Fibroblast of lung (primary cell): ENCODE results near the gene PSME3IP1. TPM values are rescaled to one million over a fixed set of nuclear protein-coding genes. Genes with fewer than 3 reads are reported as not detected.

ENCODE experiments used
- DNase-seq, 2 donors: peaks; one replicate each; pipeline versions ENCODE4 v3.0.0 to v3.0.0-alpha.2; 2010; ENCODE audit warnings: low read depth in 2 of 2
- H2AFZ ChIP-seq: 2 replicates; pipeline ENCODE4 v1.5.1; 2012; ENCODE audit warnings: low read length, control low read depth, inconsistent platforms
- H3K27ac ChIP-seq: 2 replicates; pipeline ENCODE4 v1.5.1; 2011; ENCODE audit warnings: low read length, control low read depth; ENCODE audit not compliant: insufficient read depth
- H3K27me3 ChIP-seq: 2 replicates; pipeline ENCODE4 v1.5.1; 2011; ENCODE audit warnings: mild to moderate bottlenecking, low read length; ENCODE audit not compliant: control insufficient read depth, insufficient read depth
- H3K36me3 ChIP-seq: 2 replicates; pipeline ENCODE4 v1.5.1; 2011; ENCODE audit warnings: low read length; ENCODE audit not compliant: control insufficient read depth, insufficient read depth
- H3K4me1 ChIP-seq: 2 replicates; pipeline ENCODE4 v1.5.1; 2011; ENCODE audit warnings: low read length; ENCODE audit not compliant: control insufficient read depth, insufficient read depth; ENCODE audit errors: extremely low read depth
- H3K4me2 ChIP-seq: 2 replicates; pipeline ENCODE4 v1.5.1; 2011; ENCODE audit warnings: low read length, control low read depth; ENCODE audit not compliant: insufficient read depth; ENCODE audit errors: extremely low read depth
- H3K4me3 ChIP-seq, 4 experiments: fragments of 200-600 bp in 1 of 4; sonication (generic) in 1 of 4; replicated peaks in 1 of 4; 2 replicates each; pipeline ENCODE4 v1.5.1; 2011 to 2016; ENCODE audit warnings: low read length in 4 of 4, low read depth in 3 of 4, mild to moderate bottlenecking in 3 of 4, control low read depth in 2 of 4, inconsistent platforms in 1 of 4, mixed read lengths in 1 of 4; ENCODE audit not compliant: insufficient read depth in 1 of 4; ENCODE audit errors: control extremely low read depth in 1 of 4
- H3K79me2 ChIP-seq: 2 replicates; pipeline ENCODE4 v1.5.1; 2012; ENCODE audit warnings: mild to moderate bottlenecking, low read length, inconsistent platforms; ENCODE audit not compliant: control insufficient read depth, insufficient read depth
- H3K9ac ChIP-seq: 2 replicates; pipeline ENCODE4 v1.5.1; 2011; ENCODE audit warnings: mild to moderate bottlenecking, low read length, control low read depth; ENCODE audit not compliant: insufficient read depth
- H3K9me3 ChIP-seq: 2 replicates; pipeline ENCODE4 v1.5.1; 2012; ENCODE audit warnings: low read depth, low read length; ENCODE audit not compliant: control insufficient read depth, insufficient read depth
- H4K20me1 ChIP-seq: 2 replicates; pipeline ENCODE4 v1.5.1; 2011; ENCODE audit warnings: low read length; ENCODE audit not compliant: control insufficient read depth, insufficient read depth; ENCODE audit errors: extremely low read depth
- EZH2 ChIP-seq: IDR thresholded peaks from 2 replicates; pipeline ENCODE4 v1.5.1; 2012; ENCODE audit warnings: low read length, control low read depth, mild to moderate bottlenecking; ENCODE audit errors: missing control alignments
- polyA plus RNA-seq, 2 donors: library from polyadenylated mRNA; depleted of rRNA in 1 of 2; stranded (reverse) in 1 of 2; unstranded in 1 of 2; fragments of >200 nt; gene quantifications; 2 replicates each; pipeline ENCODE4 v1.2.1, GENCODE V29; 2011 to 2012; ENCODE audit warnings: missing spikeins in 1 of 2
- total RNA-seq: library from RNA; depleted of rRNA; stranded (reverse); fragments of >200 nt; gene quantifications from 2 replicates; pipeline ENCODE4 v1.2.1, GENCODE V29; 2014
- TF ChIP-seq, protein P1 (sequence below), 2 donors: IDR thresholded peaks in 1 of 2; conservative IDR thresholded peaks in 1 of 2; 1 replicate in 1 of 2; 2 replicates in 1 of 2; pipeline ENCODE4 v1.5.1; 2011 to 2012; ENCODE audit warnings: low read length in 2 of 2, control low read depth in 1 of 2, inconsistent platforms in 1 of 2, low read depth in 1 of 2, mild to moderate bottlenecking in 1 of 2

The PSME3IP1 gene
- total and polyA plus RNA-seq, 2 donors (not counting 1 experiment from before 2014, with no cell fraction given), result 55.5 to 64.6 TPM

DNA sequence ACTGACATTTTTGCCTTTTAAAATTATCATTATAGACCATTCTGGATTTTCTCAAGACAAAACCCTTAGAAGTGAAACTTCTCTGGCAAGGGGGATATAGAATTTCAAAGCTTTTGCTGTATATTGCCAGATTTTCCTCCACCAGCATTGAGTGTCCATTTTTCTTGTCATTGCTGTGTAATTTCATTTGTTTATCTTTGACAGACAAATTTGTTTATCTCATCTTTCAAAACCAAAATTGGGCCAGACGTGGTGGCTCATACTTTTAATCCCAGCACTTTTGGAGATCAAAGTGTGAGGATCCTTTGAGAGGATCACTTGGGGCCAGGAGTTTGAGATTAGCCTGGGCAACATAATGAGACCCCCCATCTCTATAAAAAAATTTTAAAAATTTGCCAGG, 43.2 kb upstream of the PSME3IP1 start:
- Histone ChIP-seq H3K9me3 (no peaks in the 10 kb centered on the region), H3K4me1 (no peaks in the 10 kb centered on the region), H4K20me1 (no peaks in the 10 kb centered on the region), H3K9ac (no peak overlapping the region), H3K27me3 (no peaks in the 10 kb centered on the region), H3K27ac (no peak overlapping the region), H3K79me2 (no peaks in the 10 kb centered on the region), H3K4me3 (no peak overlapping the region), H3K4me2 (no peak overlapping the region), H2AFZ (no peak overlapping the region), H3K36me3 (peaks cover 4% of the 10 kb centered on the region)
- TF ChIP-seq EZH2, result no peak
- TF ChIP-seq, protein P1, sequence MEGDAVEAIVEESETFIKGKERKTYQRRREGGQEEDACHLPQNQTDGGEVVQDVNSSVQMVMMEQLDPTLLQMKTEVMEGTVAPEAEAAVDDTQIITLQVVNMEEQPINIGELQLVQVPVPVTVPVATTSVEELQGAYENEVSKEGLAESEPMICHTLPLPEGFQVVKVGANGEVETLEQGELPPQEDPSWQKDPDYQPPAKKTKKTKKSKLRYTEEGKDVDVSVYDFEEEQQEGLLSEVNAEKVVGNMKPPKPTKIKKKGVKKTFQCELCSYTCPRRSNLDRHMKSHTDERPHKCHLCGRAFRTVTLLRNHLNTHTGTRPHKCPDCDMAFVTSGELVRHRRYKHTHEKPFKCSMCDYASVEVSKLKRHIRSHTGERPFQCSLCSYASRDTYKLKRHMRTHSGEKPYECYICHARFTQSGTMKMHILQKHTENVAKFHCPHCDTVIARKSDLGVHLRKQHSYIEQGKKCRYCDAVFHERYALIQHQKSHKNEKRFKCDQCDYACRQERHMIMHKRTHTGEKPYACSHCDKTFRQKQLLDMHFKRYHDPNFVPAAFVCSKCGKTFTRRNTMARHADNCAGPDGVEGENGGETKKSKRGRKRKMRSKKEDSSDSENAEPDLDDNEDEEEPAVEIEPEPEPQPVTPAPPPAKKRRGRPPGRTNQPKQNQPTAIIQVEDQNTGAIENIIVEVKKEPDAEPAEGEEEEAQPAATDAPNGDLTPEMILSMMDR (conservative IDR thresholded peaks at IDR 0.05 in 1 of 2, IDR thresholded peaks at IDR 0.05 in 1 of 2; ENCODE audit: low read depth in 1 of 2, low read length in 2 of 2), result no peak
- no peak for DNase-seq

DNA sequence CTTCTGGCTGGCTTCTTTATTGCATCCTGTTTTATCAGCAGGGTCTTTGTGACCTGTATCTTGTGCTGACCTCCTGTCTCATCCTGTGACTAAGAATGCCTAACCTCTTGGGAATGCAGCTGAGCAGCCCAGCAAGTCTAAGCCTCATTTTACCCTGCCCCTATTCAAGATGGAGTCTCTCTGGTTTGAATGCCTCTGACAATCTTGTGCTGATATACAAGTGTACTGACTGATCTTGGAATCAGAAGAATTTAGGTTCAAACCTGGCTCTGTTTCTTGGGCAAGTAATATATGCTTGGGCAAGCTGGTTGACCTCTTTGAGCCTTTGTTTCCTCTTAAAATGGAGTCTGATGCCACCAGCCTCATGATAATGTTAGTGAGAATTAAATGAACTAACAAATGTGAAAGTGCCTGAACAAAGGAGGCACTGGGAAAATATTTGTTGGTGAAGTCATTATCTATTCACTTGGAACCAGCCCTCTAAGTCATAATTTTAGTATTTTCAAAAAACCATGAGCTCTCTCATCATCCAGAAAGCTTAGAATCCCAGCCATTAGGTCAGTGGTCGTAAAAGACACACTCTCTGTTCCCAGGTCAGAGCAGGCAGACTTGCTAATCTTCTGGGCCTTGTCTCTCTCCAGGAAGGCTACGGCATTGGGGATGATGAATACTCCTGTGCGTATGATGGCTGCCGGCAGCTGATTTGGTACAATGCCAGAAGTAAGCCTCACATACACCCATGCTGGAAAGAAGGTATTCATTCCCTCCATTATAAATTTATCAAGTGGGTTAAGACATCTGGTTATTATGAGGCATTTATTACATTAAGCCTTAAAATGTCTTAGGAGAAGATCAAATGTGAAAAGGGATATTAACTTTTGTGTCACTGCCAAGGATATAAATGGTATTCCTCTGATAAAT, 41.1 kb upstream of the PSME3IP1 start:
- Histone ChIP-seq H3K4me2 (no peak overlapping the region), H3K9ac (no peak overlapping the region), H3K79me2 (no peaks in the 10 kb centered on the region), H3K36me3 (peaks cover 6% of the 10 kb centered on the region), H3K27ac (no peak overlapping the region), H3K4me1 (no peaks in the 10 kb centered on the region), H3K4me3 (no peak overlapping the region), H2AFZ (no peak overlapping the region), H3K9me3 (no peaks in the 10 kb centered on the region), H3K27me3 (no peaks in the 10 kb centered on the region), H4K20me1 (no peaks in the 10 kb centered on the region)
- TF ChIP-seq, protein P1 (conservative IDR thresholded peaks at IDR 0.05 in 1 of 2, IDR thresholded peaks at IDR 0.05 in 1 of 2; ENCODE audit: low read depth in 1 of 2, low read length in 2 of 2), result no peak
- TF ChIP-seq EZH2, result no peak
- no peak for DNase-seq

DNA sequence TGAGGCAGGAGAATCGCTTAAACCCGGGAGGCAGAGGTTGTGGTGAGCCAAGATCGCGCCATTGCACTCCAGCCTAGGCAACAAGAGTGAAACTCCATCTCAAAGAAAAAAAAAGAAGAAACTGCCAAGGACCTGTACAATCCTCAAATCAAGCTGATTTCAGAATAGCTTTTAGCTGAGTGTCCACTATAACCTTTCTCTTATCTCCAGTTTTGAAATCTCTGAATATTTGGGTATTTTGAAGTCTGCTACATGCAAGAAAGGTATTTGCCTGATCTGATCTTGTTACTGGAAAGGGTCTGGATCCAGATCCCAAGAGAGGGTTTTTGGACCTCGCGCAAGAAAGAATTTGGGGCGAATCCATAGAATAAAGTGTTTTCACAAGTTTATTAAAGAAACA, 40.1 kb upstream of the PSME3IP1 start:
- H3K9ac ChIP-seq, result no peak overlapping the region
- H3K9me3 ChIP-seq, result no peaks in the 10 kb centered on the region
- no peaks in the 10 kb centered on the region for H3K4me1 ChIP-seq
- no peak overlapping the region for H3K27ac ChIP-seq
- no peak overlapping the region for H2AFZ ChIP-seq
- H3K79me2 ChIP-seq, result no peaks in the 10 kb centered on the region
- H3K27me3 ChIP-seq, result no peaks in the 10 kb centered on the region
- no peaks in the 10 kb centered on the region for H4K20me1 ChIP-seq
- H3K36me3 ChIP-seq, result peaks cover 8% of the 10 kb centered on the region
- TF ChIP-seq, protein P1 (conservative IDR thresholded peaks at IDR 0.05 in 1 of 2, IDR thresholded peaks at IDR 0.05 in 1 of 2; ENCODE audit: low read depth in 1 of 2, low read length in 2 of 2), result no peak
- no peak for TF ChIP-seq EZH2
- H3K4me2 ChIP-seq, result no peak overlapping the region
- no peak overlapping the region for H3K4me3 ChIP-seq
- no peak for DNase-seq
